B cell (primary cell): ENCODE measurements around the gene SMAD7.

Experiments used
- CTCF ChIP-seq: fragments of 200-600 bp; IDR thresholded peaks from one replicate; pipeline ENCODE4 v1.8.0; 2022; ENCODE audit warnings: antibody characterized with exemption, mild to moderate bottlenecking
- EZH2 ChIP-seq: IDR thresholded peaks from 2 replicates; pipeline ENCODE4 v1.6.1; 2012; ENCODE audit warnings: borderline replicate concordance, low read depth, mild to moderate bottlenecking, moderate library complexity, low read length; ENCODE audit not compliant: insufficient read depth, poor library complexity, severe bottlenecking

- no peak for TF ChIP-seq CTCF
- no peak for TF ChIP-seq EZH2
Observed at GRCh38 chr18:48891721-48892120, 59.0 kb downstream of the SMAD7 start.
